Osteoblast (primary cell): ENCODE measurements around the gene TRABD2A. TPM values are rescaled to one million over a fixed set of nuclear protein-coding genes. Genes with fewer than 3 reads are reported as not detected.
"Not testable (repeated sequence)": the region's sequence is repeated elsewhere in the genome, so short reads cannot be mapped to it uniquely, and the experiment has no call there.

Source experiments
- DNase-seq: peaks from one replicate; pipeline ENCODE4 v3.0.0; 2011; ENCODE audit warnings: low spot score, mixed read lengths; ENCODE audit not compliant: insufficient read length; ENCODE audit errors: missing footprints
- H2AFZ ChIP-seq: 2 replicates; pipeline ENCODE4 v1.6.0; 2011; ENCODE audit warnings: mild to moderate bottlenecking, low read length
- H3K27ac ChIP-seq: 2 replicates; pipeline ENCODE4 v1.5.1; 2011; ENCODE audit warnings: mild to moderate bottlenecking, low read depth, low read length, moderate library complexity
- H3K27me3 ChIP-seq: 2 replicates; pipeline ENCODE4 v1.6.0; 2012; ENCODE audit warnings: mild to moderate bottlenecking, control low read depth, inconsistent platforms, low read length, moderate library complexity; ENCODE audit not compliant: insufficient read depth
- H3K36me3 ChIP-seq: 2 replicates; pipeline ENCODE4 v1.5.1; 2011; ENCODE audit warnings: mild to moderate bottlenecking, low read length, control low read depth, moderate library complexity; ENCODE audit not compliant: insufficient read depth
- H3K4me1 ChIP-seq: 2 replicates; pipeline ENCODE4 v1.5.1; 2011; ENCODE audit warnings: mild to moderate bottlenecking, low read length, control low read depth, moderate library complexity; ENCODE audit not compliant: insufficient read depth
- H3K4me2 ChIP-seq: 2 replicates; pipeline ENCODE4 v1.6.0; 2011; ENCODE audit warnings: mild to moderate bottlenecking, low read length; ENCODE audit not compliant: insufficient read depth
- H3K4me3 ChIP-seq: fragments of 200-600 bp; sonication (generic); 3 replicates; pipeline ENCODE4 v1.5.1; 2012; ENCODE audit warnings: mild to moderate bottlenecking, low read length, inconsistent platforms; ENCODE audit not compliant: insufficient read depth
- H3K79me2 ChIP-seq: 2 replicates; pipeline ENCODE4 v1.6.0; 2012; ENCODE audit warnings: mild to moderate bottlenecking, low read length, control low read depth, inconsistent platforms; ENCODE audit not compliant: insufficient read depth
- H3K9me3 ChIP-seq: 2 replicates; pipeline ENCODE4 v1.5.1; 2011; ENCODE audit warnings: low read depth, low read length, control low read depth
- H4K20me1 ChIP-seq: 2 replicates; pipeline ENCODE4 v1.6.0; 2012; ENCODE audit warnings: mild to moderate bottlenecking, low read length, control low read depth; ENCODE audit not compliant: insufficient read depth
- CTCF ChIP-seq: IDR thresholded peaks from 2 replicates; pipeline ENCODE4 v1.5.1; 2011; ENCODE audit warnings: mild to moderate bottlenecking, low read depth, low read length, moderate library complexity; ENCODE audit errors: extremely low read depth
- total RNA-seq: library from RNA; depleted of rRNA; stranded (reverse); fragments of >200 nt; gene quantifications from 2 replicates; pipeline ENCODE4 v1.2.3, GENCODE V29; 2012

The TRABD2A gene
- total RNA-seq, 1 donor = 2.9 TPM

- no peaks in the 10 kb centered on the region for H4K20me1 ChIP-seq
- H3K36me3 ChIP-seq = no peaks in the 10 kb centered on the region
- no peaks in the 10 kb centered on the region for H3K79me2 ChIP-seq
- no peak overlapping the region for H3K27ac ChIP-seq
- H3K27me3 ChIP-seq = peaks cover 9% of the 10 kb centered on the region
- H3K4me1 ChIP-seq = peaks cover 24% of the 10 kb centered on the region
- no peak for DNase-seq
- no peak for TF ChIP-seq CTCF
- H3K4me3 ChIP-seq = no peak overlapping the region
- H3K9me3 ChIP-seq = no peaks in the 10 kb centered on the region
- H2AFZ ChIP-seq = no peak overlapping the region
- peak overlapping the region; percentile 95 for H3K4me2 ChIP-seq
These were observed 1.8 kb downstream of the TRABD2A start for GRCh38 chr2:84878896-84879583.

- Histone ChIP-seq H4K20me1 (no peaks in the 10 kb centered on the region), H3K36me3 (no peaks in the 10 kb centered on the region), H3K4me1 (peaks cover 24% of the 10 kb centered on the region), H3K27me3 (peaks cover 9% of the 10 kb centered on the region), H3K9me3 (no peaks in the 10 kb centered on the region), H3K27ac (no peak overlapping the region), H3K4me2 (no peak overlapping the region), H3K79me2 (no peaks in the 10 kb centered on the region), H2AFZ (no peak overlapping the region), H3K4me3 (no peak overlapping the region)
- DNase-seq = no peak
- no peak for TF ChIP-seq CTCF
These were observed 2.4 kb downstream of the TRABD2A start for GRCh38 chr2:84878459-84878858.

- Histone ChIP-seq H3K4me3 (no peak overlapping the region), H3K79me2 (no peaks in the 10 kb centered on the region), H3K4me2 (no peak overlapping the region), H3K9me3 (no peaks in the 10 kb centered on the region), H3K4me1 (peaks cover 8% of the 10 kb centered on the region), H3K27ac (no peak overlapping the region), H3K27me3 (peaks cover 9% of the 10 kb centered on the region), H3K36me3 (no peaks in the 10 kb centered on the region), H2AFZ (no peak overlapping the region), H4K20me1 (no peaks in the 10 kb centered on the region)
- no peak for DNase-seq
- no peak for TF ChIP-seq CTCF
These were observed 4.5 kb downstream of the TRABD2A start for GRCh38 chr2:84876369-84876768.

- H3K9me3 ChIP-seq, H3K4me3 ChIP-seq, H2AFZ ChIP-seq, H3K36me3 ChIP-seq, H3K4me1 ChIP-seq, H3K27ac ChIP-seq, DNase-seq, H3K79me2 ChIP-seq, H3K27me3 ChIP-seq, H4K20me1 ChIP-seq, H3K4me2 ChIP-seq: not testable (repeated sequence)
These were observed 5.3 kb downstream of the TRABD2A start for GRCh38 chr2:84875619-84876018.
